Naive B cell (primary cell): Measurements from ENCODE around the gene CSTB. TPM values are rescaled to one million over a fixed set of nuclear protein-coding genes. Genes with fewer than 3 reads are reported as not detected.

Experiments used
- ATAC-seq, 2 donors: fragments of 150-1000 bp; cut with Tn5 transposase; 2 replicates each; pipeline ENCODE4 v1.10.0; 2021; ENCODE audit warnings: low read depth in 2 of 2, mild to moderate bottlenecking in 2 of 2, moderate library complexity in 2 of 2
- DNase-seq: peaks from one replicate; pipeline ENCODE4 v3.0.0; 2022
- H3K27ac Mint-ChIP-seq, 6 donors: one replicate each; pipeline ENCODE4 v1.8.0; 2020 to 2022; ENCODE audit warnings: mild to moderate bottlenecking in 6 of 6, mixed read lengths in 6 of 6, moderate library complexity in 5 of 6, inconsistent platforms in 2 of 6
- H3K27me3 Mint-ChIP-seq, 3 donors: one replicate each; pipeline ENCODE4 v1.8.0; 2021 to 2022; ENCODE audit warnings: mixed read lengths in 3 of 3, mild to moderate bottlenecking in 1 of 3
- H3K36me3 Mint-ChIP-seq, 2 donors: one replicate each; pipeline ENCODE4 v1.8.0; 2020 to 2022; ENCODE audit warnings: mixed read lengths in 2 of 2, inconsistent platforms in 1 of 2, mild to moderate bottlenecking in 1 of 2
- H3K4me1 Mint-ChIP-seq, 3 donors: one replicate each; pipeline ENCODE4 v1.8.0; 2020 to 2022; ENCODE audit warnings: mixed read lengths in 3 of 3, inconsistent platforms in 1 of 3, mild to moderate bottlenecking in 1 of 3, moderate library complexity in 1 of 3
- H3K4me3 Mint-ChIP-seq, 8 donors: one replicate each; pipeline ENCODE4 v1.8.0; 2020 to 2022; ENCODE audit warnings: mild to moderate bottlenecking in 8 of 8, mixed read lengths in 8 of 8, moderate library complexity in 8 of 8, inconsistent platforms in 2 of 8
- H3K9me3 Mint-ChIP-seq, 7 donors: one replicate each; pipeline ENCODE4 v1.8.0; 2020 to 2022; ENCODE audit warnings: mixed read lengths in 7 of 7, mild to moderate bottlenecking in 5 of 7, inconsistent platforms in 2 of 7, moderate library complexity in 1 of 7
- polyA plus RNA-seq, 6 donors: library from polyadenylated mRNA; unstranded; fragments of 300-500 nt; fragmentation: Illumina TruSeq; gene quantifications; one replicate each; pipeline ENCODE4 v1.2.3, GENCODE V29; 2021; ENCODE audit warnings: low read depth in 6 of 6

CSTB gene
- polyA plus RNA-seq, 6 donors from 2014 or later = 25.1 to 75.7 (median 39.2) TPM

DNA sequence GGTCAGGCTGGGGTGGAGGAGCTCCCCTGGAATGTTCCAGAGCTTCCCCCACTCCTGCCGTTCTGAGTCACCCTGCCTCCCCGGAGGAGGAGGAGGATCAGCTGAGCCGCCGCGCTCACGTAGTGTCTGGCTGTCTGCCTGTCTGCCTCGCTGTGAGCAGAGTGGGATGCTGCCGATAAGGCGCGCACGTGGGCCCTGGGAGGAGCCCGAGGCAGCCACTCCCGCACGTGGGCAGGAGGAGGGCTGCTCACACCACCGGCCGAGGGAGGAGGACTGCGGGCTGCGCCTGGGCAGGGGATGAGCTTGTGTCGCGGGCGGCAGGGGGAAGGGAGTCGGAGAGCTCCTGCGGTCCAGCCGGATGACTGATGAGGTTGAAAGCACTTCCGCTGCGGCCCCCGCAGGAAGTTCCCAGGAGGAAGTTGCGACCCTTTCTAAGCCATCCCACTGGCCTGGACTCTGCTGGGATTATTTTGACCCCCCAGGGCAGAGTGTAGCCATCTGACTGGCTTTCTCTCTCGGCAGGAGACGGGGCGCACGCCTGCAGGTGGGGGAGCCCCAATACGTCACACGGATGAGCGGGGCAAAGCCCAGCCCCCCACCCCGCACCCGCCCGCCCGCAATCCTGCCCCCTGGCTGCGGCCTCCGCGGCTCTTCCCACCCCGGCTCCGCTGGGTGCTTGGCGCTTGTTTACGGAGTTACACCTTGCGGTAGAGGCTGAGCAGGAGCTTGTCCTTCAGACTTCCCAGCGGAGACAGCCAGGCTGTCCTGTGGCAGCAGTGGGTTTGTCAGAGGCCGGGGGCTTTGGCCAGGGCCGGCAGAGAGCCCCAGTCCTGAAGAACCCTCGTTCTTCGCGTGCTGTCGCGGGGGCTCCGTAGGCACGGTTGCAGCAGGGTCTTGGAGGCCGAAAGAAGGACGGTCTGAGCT lies 47.4 kb downstream of the CSTB start:
- H3K4me1 Mint-ChIP-seq = peaks cover 48 to 72% (median 63%) of the 10 kb centered on the region in 3 donors
- peak overlapping the region; percentile 89 to 94 (median 91) for H3K4me3 Mint-ChIP-seq
- ATAC-seq (peak; percentile 71 to 73), DNase-seq (peak; percentile 77)
- H3K36me3 Mint-ChIP-seq = no peaks in the 10 kb centered on the region
- H3K27ac Mint-ChIP-seq = peak overlapping the region; percentile 88 to 97 (median 96)
- H3K27me3 Mint-ChIP-seq = no peaks in the 10 kb centered on the region
- no peaks in the 10 kb centered on the region for H3K9me3 Mint-ChIP-seq

DNA sequence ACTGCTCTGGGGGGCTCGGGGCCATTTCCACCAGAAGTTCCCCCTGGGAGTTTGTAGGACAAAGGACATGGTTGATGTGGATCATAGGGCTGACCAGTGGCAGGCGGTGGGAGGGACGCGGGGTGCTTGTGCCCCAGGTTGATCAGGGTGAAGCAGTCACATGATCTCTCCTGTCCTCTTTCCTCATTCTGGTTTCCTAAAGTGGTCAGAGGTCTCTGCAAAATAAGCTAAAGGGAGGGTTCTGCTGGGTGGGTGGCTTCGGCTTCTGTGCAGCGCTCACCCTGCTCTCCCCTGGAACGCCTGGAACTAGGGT lies 48.0 kb downstream of the CSTB start:
- peak in 1 of 2 donors; percentile 5 for ATAC-seq
- H3K36me3 Mint-ChIP-seq = no peaks in the 10 kb centered on the region
- peaks cover 44 to 73% (median 61%) of the 10 kb centered on the region in 3 donors for H3K4me1 Mint-ChIP-seq
- H3K4me3 Mint-ChIP-seq = peak overlapping the region; percentile 89 to 94 (median 91)
- peak overlapping the region; percentile 88 to 97 (median 94) for H3K27ac Mint-ChIP-seq
- no peak for DNase-seq
- no peaks in the 10 kb centered on the region for H3K9me3 Mint-ChIP-seq
- H3K27me3 Mint-ChIP-seq = no peaks in the 10 kb centered on the region

DNA sequence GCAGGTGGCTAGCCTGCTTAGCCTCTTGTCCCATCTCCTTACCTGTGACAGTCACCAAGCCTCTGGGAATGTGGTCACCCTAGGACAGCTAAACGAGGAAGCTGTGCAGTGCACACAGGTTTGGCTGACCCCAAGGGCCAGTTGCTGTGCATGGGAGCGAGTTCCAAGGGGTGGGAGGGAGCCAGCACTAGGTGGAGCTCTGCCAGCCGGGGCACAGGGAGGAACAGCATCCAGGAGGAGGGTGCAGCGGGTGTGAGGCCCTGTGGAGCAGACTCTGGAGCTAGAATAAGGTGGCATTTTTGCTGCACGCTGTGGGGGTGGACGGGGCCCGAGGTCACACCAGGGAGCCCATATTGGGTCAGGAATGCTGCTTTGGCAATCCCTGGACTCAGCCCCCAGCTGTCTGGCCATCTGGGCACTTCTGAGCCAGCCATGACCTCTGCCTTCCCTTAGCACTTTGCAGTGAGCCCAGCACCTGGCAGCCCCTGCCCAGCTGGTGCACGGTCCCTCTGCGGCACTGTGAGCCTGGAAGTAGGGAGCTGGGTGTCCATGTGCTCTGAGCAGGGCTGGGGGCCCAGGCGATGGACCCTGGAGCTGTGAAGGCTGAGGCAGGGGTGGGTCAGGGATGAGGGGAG lies 48.5 kb downstream of the CSTB start:
- Mint-ChIP-seq H3K36me3 (no peaks in the 10 kb centered on the region), H3K4me3 (peak overlapping the region in 7 of 8 donors; percentile 89 to 94 (median 91)), H3K27ac (peak overlapping the region; percentile 92 to 97 (median 93)), H3K4me1 (peaks cover 45 to 77% (median 63%) of the 10 kb centered on the region in 3 donors), H3K9me3 (no peaks in the 10 kb centered on the region), H3K27me3 (no peaks in the 10 kb centered on the region)
- no peak for DNase-seq
- no peak for ATAC-seq

DNA sequence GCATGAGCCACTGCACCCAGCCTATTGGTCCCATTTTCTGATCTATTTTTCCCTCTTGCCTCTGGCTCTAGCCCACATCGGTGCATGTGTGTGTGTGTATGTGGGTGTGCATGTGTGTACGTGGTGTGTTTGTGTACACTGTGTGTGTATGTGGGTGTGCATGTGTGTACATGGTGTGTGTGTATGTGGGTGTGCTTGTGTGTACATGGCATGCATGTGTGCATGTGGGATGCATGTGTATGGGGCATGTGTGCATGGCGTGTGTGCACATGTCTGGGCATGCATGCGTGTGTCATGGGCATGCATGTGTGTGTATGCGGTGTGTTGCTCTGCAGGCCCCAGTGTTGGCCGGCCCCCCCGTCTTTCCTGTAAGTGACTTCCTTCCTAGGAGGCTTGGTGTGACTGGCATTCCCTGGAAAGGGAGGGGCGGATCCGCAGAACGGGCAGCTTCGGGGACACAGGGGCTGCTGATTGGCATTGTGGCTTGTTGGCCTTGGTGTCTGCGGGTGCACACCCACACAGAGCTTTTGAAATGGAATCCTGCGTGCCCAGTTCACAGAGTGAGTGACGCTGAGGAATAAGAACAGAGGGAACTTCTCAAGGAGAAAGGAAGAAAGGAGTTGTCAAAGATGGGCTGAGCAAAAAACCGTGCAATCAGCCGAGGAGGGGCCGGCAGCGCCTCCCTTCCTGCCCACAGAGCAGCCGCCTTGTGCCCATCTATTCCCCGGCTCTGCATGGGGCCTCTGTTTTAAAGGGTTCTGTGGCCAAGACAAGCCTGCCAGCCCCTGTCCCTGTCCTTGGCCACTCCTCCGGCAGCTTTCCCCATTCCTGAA lies 49.2 kb downstream of the CSTB start:
- Mint-ChIP-seq H3K4me1 (peaks cover 53 to 84% (median 67%) of the 10 kb centered on the region in 3 donors), H3K4me3 (peak overlapping the region; percentile 62 to 90 (median 82)), H3K9me3 (no peaks in the 10 kb centered on the region), H3K36me3 (no peaks in the 10 kb centered on the region), H3K27ac (peak overlapping the region in 5 of 6 donors; percentile 81 to 95 (median 92)), H3K27me3 (no peaks in the 10 kb centered on the region)
- DNase-seq = no peak
- ATAC-seq = no peak

Other genes with a start within 250 kb of the CSTB start
- gene HSF2BP, start 116.8 kb downstream of the CSTB start, polyA plus RNA-seq = 1 to 10 TPM in 1 of 6 donors, under 1 TPM in 3, not detected in 2; 0.13 to 1.2 (median 0.49) TPM
- 10 to 100 TPM in 5 of 6 donors, 1 to 10 TPM in 1; 9.2 to 30.3 (median 21.1) TPM for gene RRP1B, start 116.7 kb downstream of the CSTB start, polyA plus RNA-seq
- 10 to 100 TPM; 28.5 to 46.1 (median 39.2) TPM for gene PDXK, start 57.2 kb downstream of the CSTB start, polyA plus RNA-seq
- 10 to 100 TPM in 5 of 6 donors, 1 to 10 TPM in 1; 9.4 to 18.6 (median 10.9) TPM for gene RRP1, start 13.3 kb upstream of the CSTB start, polyA plus RNA-seq
- gene AGPAT3, start 88.9 kb upstream of the CSTB start, polyA plus RNA-seq = 10 to 100 TPM in 2 of 6 donors, 1 to 10 TPM in 4; 6.4 to 11.9 (median 8.1) TPM
- 10 to 100 TPM; 23.9 to 32.2 (median 28.0) TPM for gene TRAPPC10, start 236.0 kb upstream of the CSTB start, polyA plus RNA-seq